ENCODE results near the gene ZNF746.

DNA sequence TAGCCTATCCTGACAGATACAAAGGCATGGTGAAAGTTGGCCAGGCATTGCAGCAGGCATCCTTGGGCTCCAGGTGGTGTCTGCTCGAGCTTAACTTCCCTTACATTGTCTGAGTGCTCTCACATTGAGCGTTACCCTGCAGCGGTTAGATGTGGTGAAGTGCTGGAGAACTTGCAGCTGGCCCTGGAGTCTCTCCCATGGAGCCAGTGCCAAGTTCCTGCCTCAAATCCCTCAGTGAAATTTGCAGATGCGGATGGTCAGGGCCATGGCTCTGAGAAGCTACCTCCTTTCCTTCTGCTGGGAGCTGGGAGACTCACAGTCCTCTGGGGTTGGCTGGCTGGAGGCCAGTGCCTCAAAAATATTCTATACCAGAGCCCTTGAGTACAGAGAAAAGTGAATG lies 3.3 kb upstream of the ZNF746 start:
- no peak for TF ChIP-seq POLR2A (IDR thresholded peaks at IDR 0.05)
- TF ChIP-seq, protein P1, sequence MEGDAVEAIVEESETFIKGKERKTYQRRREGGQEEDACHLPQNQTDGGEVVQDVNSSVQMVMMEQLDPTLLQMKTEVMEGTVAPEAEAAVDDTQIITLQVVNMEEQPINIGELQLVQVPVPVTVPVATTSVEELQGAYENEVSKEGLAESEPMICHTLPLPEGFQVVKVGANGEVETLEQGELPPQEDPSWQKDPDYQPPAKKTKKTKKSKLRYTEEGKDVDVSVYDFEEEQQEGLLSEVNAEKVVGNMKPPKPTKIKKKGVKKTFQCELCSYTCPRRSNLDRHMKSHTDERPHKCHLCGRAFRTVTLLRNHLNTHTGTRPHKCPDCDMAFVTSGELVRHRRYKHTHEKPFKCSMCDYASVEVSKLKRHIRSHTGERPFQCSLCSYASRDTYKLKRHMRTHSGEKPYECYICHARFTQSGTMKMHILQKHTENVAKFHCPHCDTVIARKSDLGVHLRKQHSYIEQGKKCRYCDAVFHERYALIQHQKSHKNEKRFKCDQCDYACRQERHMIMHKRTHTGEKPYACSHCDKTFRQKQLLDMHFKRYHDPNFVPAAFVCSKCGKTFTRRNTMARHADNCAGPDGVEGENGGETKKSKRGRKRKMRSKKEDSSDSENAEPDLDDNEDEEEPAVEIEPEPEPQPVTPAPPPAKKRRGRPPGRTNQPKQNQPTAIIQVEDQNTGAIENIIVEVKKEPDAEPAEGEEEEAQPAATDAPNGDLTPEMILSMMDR (IDR thresholded peaks at IDR 0.05 in 4 of 5, conservative IDR thresholded peaks at IDR 0.05 in 1 of 5), result no peak

Measured in gastrocnemius medialis (tissue), 4 donors.